BLaER1 (cell line): ENCODE measurements around the gene CIAO2A.
"Not testable (repeated sequence)": the region's sequence is repeated elsewhere in the genome, so short reads cannot be mapped to it uniquely, and the experiment has no call there.

ENCODE experiments used
- H3K27ac ChIP-seq: shearing (Covaris generic); formaldehyde crosslinking; 2 replicates; pipeline ENCODE4 v1.8.1; 2022
- H3K27me3 ChIP-seq: shearing (Covaris generic); formaldehyde crosslinking; 2 replicates; pipeline ENCODE4 v1.8.1; 2022
- H3K36me3 ChIP-seq: shearing (Covaris generic); formaldehyde crosslinking; 2 replicates; pipeline ENCODE4 v1.8.1; 2022
- H3K4me1 ChIP-seq: shearing (Covaris generic); formaldehyde crosslinking; 2 replicates; pipeline ENCODE4 v1.8.1; 2022
- H3K4me2 ChIP-seq: shearing (Covaris generic); formaldehyde crosslinking; 2 replicates; pipeline ENCODE4 v1.8.1; 2022
- H3K4me3 ChIP-seq: shearing (Covaris generic); formaldehyde crosslinking; 2 replicates; pipeline ENCODE4 v1.8.1; 2022
- H3K9ac ChIP-seq: shearing (Covaris generic); formaldehyde crosslinking; 2 replicates; pipeline ENCODE4 v1.8.1; 2022
- H3K9me3 ChIP-seq: shearing (Covaris generic); formaldehyde crosslinking; 2 replicates; pipeline ENCODE4 v1.8.1; 2022
- H4K20me1 ChIP-seq: shearing (Covaris generic); formaldehyde crosslinking; 2 replicates; pipeline ENCODE4 v1.8.1; 2022
- Cebpa-rat ChIP-seq: shearing (Covaris generic); IDR thresholded peaks from 2 replicates; pipeline ENCODE4 v1.8.1; 2022

Gene CIAO2A

GRCh38 chr15:64058279-64058678, 35.4 kb downstream of the CIAO2A start:
- Histone ChIP-seq H3K4me3 (no peak overlapping the region), H3K36me3 (no peaks in the 10 kb centered on the region), H3K27ac (no peak overlapping the region), H4K20me1 (no peaks in the 10 kb centered on the region), H3K9me3 (peaks cover 10% of the 10 kb centered on the region), H3K4me2 (no peak overlapping the region), H3K9ac (no peak overlapping the region), H3K27me3 (no peaks in the 10 kb centered on the region), H3K4me1 (no peaks in the 10 kb centered on the region)
- TF ChIP-seq Cebpa-rat = no peak

- H3K36me3 ChIP-seq, H3K9me3 ChIP-seq: not testable (repeated sequence)
Observed at GRCh38 chr15:64053674-64054073, 40.0 kb downstream of the CIAO2A start.

GRCh38 chr15:64052925-64053491, 40.6 kb downstream of the CIAO2A start:
- peaks cover 14% of the 10 kb centered on the region for H3K4me1 ChIP-seq
- no peaks in the 10 kb centered on the region for H3K36me3 ChIP-seq
- H3K4me3 ChIP-seq = no peak overlapping the region
- H3K27ac ChIP-seq = no peak overlapping the region
- no peak overlapping the region for H3K4me2 ChIP-seq
- H3K27me3 ChIP-seq = no peaks in the 10 kb centered on the region
- H4K20me1 ChIP-seq = no peaks in the 10 kb centered on the region
- no peaks in the 10 kb centered on the region for H3K9me3 ChIP-seq
- H3K9ac ChIP-seq = no peak overlapping the region
- no peak for TF ChIP-seq Cebpa-rat

More at GRCh38 chr15:64053674-64054073, 40.0 kb downstream of the CIAO2A start:
- not testable (repeated sequence) for H3K27ac ChIP-seq, H4K20me1 ChIP-seq, H3K9ac ChIP-seq, H3K4me2 ChIP-seq, H3K27me3 ChIP-seq, H3K4me3 ChIP-seq
- peaks cover 14% of the 10 kb centered on the region for H3K4me1 ChIP-seq

- TF ChIP-seq Cebpa-rat = no peak
- no peaks in the 10 kb centered on the region for H3K36me3 ChIP-seq
- no peaks in the 10 kb centered on the region for H3K9me3 ChIP-seq
- no peak overlapping the region for H3K27ac ChIP-seq
- no peak overlapping the region for H3K4me2 ChIP-seq
- H3K27me3 ChIP-seq = peaks cover 11% of the 10 kb centered on the region
- peaks cover 17% of the 10 kb centered on the region for H3K4me1 ChIP-seq
- H3K4me3 ChIP-seq = no peak overlapping the region
- H3K9ac ChIP-seq = no peak overlapping the region
- H4K20me1 ChIP-seq = no peaks in the 10 kb centered on the region
Observed at GRCh38 chr15:64051407-64052259, 42.0 kb downstream of the CIAO2A start.

GRCh38 chr15:64051093-64051402, 42.6 kb downstream of the CIAO2A start:
- H3K36me3 ChIP-seq = no peaks in the 10 kb centered on the region
- H3K9ac ChIP-seq = no peak overlapping the region
- TF ChIP-seq Cebpa-rat = no peak
- peaks cover 20% of the 10 kb centered on the region for H3K4me1 ChIP-seq
- peaks cover 17% of the 10 kb centered on the region for H3K27me3 ChIP-seq
- no peaks in the 10 kb centered on the region for H3K9me3 ChIP-seq
- H3K4me3 ChIP-seq = no peak overlapping the region
- H3K27ac ChIP-seq = peak overlapping the region; percentile 37; the same call in 1 of the 2 replicates
- H4K20me1 ChIP-seq = no peaks in the 10 kb centered on the region
- H3K4me2 ChIP-seq = peak overlapping the region; percentile 73

- peaks cover 20% of the 10 kb centered on the region for H3K4me1 ChIP-seq
- H3K9ac ChIP-seq = no peak overlapping the region
- H3K36me3 ChIP-seq = no peaks in the 10 kb centered on the region
- no peak for TF ChIP-seq Cebpa-rat
- H3K4me3 ChIP-seq = no peak overlapping the region
- no peaks in the 10 kb centered on the region for H4K20me1 ChIP-seq
- peak overlapping the region; percentile 73 for H3K4me2 ChIP-seq
- no peaks in the 10 kb centered on the region for H3K9me3 ChIP-seq
- H3K27ac ChIP-seq = peak overlapping the region; percentile 37
- peaks cover 22% of the 10 kb centered on the region for H3K27me3 ChIP-seq
Observed at GRCh38 chr15:64050281-64051092, 43.2 kb downstream of the CIAO2A start.

- Histone ChIP-seq H3K4me2 (no peak overlapping the region), H3K9ac (no peak overlapping the region), H3K36me3 (no peaks in the 10 kb centered on the region), H3K4me3 (no peak overlapping the region), H3K9me3 (no peaks in the 10 kb centered on the region), H3K4me1 (peaks cover 27% of the 10 kb centered on the region), H3K27ac (no peak overlapping the region), H3K27me3 (peaks cover 31% of the 10 kb centered on the region), H4K20me1 (no peaks in the 10 kb centered on the region)
- TF ChIP-seq Cebpa-rat = no peak
Observed at GRCh38 chr15:64048781-64049460, 44.7 kb downstream of the CIAO2A start.

- Histone ChIP-seq H4K20me1 (no peaks in the 10 kb centered on the region), H3K4me3 (peak within 1 kb of the TSS; percentile 68), H3K36me3 (no peaks in the 10 kb centered on the region), H3K9ac (peak within 1 kb of the TSS; percentile 49; the same call in 1 of the 2 replicates), H3K27me3 (peaks cover 31% of the 10 kb centered on the region), H3K27ac (no peak within 1 kb of the TSS), H3K4me1 (peaks cover 27% of the 10 kb centered on the region), H3K9me3 (no peaks in the 10 kb centered on the region), H3K4me2 (peak within 1 kb of the TSS; percentile 81)
- no peak for TF ChIP-seq Cebpa-rat
Observed at GRCh38 chr15:64046421-64047153, 47.1 kb downstream of the CIAO2A start, which contains the start of gene DAPK2. DAPK2 (minus strand) TSS chr15:64046485; CDS start chr15:64040261, 6,224 bp downstream.
